ENCODE data around the gene ATP6V1B1.

Gene ATP6V1B1

DNA sequence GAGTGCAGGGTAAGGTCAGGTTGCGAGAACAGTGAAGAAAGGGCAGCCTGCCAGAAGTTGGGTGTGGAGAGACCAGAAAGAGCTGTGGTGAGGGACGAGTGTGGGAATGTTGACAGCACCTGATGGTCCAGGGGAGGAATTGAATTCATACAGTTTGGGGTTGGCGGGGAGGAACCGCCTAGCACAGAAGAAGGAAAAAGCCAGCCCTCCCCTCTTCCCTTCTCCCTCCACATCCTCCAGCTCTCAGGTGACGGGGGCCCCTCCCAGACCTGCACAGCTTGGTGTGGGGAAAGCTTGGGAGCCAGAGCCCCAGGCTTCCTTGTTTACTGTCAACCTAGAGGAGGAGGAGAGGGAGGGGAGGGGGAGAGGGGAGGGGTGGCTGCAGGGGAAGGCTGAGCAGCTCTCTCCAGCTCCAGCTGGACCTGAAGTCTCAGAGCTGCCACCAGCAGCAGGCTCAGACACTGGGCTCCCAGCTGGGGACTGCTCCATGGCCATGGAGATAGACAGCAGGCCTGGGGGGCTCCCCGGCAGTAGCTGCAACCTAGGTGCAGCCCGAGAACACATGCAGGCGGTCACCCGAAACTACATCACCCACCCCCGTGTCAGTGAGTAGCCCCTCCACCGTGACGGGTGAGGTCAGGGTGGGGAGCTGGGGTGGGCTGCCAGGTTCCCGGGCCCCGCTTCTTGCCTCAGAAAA is at the start of gene ATP6V1B1:
Gene ATP6V1B1, plus strand, starts transcription at position 433 of the 697 bp plus-strand sequence. Its CDS starts 55 bp downstream, at position 488.
- intact Hi-C loops (cut with DNase I), result no loop called here
- peak in 3 of 42 donors; percentile 1 to 18 (median 9) for DNase-seq

DNA sequence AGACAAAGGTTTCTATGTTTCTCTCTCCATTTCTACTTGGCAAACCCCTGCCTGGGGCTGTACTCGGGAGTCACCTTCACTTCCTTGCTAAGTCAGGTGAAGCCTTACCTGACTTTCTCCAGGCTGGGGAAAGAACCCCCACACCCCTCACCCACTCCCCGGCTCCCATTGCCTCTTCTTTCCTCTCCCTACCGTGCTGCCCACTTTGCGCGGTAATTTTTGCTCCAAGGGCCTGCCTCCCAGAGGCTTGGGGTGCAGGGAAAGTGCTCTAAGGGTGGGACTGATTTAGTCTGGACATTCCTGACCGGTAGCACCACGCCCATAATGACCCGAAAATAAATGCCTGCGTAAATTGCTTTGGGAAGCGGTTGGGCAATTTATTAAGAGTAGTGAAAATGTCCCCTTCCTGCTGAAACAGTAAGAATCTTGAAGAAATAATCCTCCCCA is 49.1 kb upstream of the ATP6V1B1 start:
- no peak for DNase-seq
- intact Hi-C loops (cut with DNase I), result no loop called here

DNA sequence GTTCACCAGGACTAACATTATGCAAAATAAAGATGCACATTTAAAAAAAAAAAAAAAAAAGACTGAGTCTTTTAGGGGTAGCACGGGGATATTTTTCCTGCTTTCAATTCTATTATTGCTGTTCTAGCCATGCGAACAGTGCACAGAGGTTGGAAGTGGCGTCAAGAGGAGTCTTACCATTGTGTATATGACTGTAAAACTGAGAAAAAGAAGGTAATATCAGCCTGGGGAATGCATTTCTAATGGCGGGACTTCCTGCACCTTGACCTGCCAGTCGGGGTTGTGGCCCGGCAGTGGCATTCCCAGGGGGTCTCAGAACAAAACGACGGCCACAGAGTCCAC is 48.5 kb upstream of the ATP6V1B1 start:
- no peak for DNase-seq

DNA sequence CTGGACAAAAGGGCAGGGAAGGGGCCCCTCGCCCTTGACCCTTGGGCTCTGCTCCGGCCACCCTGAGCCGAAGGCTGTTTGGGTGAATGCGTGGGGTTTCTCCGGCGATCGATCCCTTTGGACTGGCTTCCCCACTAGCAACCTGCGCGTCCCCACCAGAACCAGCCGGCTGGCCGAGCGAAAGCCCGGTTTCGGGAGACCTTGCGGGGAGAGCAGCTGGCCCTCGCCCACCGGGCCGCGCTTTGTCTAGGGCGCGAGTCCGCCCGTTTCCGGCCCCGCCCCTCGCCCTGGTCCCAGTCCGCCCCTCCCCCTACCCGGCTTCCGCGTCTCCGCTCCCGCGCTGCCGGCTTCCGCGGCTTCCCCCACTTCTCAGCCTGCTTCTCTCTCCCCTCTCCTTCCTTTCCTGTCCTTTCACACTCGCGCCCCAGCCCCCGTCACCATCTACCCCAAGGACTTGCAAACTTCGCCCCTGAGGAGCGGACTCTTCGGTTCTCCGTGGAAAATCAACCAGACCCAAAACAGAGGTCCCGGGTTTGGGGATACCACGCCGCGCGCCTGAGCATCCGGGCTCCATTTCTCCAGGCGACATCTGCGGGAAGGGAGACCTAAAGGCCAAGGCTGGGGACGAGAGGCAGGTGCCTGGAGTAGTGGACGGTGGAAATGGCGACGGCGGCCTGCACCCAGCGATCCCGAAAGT is 48.0 kb upstream of the ATP6V1B1 start:
- peak in 8 of 42 donors; percentile 15 to 63 (median 25) for DNase-seq
- intact Hi-C loops (cut with DNase I), result no loop called here

More for the DNA sequence above, 48.5 kb upstream of the ATP6V1B1 start:
- intact Hi-C loops (cut with DNase I), result no loop called here

DNA sequence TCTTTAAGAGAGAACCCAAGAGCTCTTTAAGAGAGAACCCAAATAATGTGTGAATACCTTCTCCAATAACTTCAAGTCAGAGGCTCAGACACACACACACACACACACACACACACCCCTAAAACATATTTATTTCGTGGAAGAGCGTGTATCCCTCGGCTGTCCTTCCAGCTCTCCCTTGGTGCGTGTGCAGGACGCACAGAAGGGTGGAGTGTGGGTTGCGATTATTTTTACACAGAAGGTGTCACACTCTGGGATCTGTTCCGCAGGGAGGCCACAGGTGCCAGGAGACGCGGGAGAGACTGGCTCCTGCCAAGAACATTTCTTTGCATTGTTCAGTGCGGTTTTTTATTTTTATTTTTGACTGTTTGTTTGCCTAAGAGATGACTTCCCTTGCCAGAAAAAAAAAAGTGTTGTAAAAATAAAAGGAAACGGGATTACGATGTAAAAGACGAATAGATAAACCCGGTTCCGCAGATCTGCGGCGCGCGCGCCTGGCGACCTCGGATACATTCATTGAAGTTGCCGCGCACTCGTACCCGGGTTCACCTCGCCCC is 47.3 kb upstream of the ATP6V1B1 start:
- peak in 1 of 42 donors; percentile 34 for DNase-seq
- intact Hi-C loops (cut with DNase I), result no loop called here

DNA sequence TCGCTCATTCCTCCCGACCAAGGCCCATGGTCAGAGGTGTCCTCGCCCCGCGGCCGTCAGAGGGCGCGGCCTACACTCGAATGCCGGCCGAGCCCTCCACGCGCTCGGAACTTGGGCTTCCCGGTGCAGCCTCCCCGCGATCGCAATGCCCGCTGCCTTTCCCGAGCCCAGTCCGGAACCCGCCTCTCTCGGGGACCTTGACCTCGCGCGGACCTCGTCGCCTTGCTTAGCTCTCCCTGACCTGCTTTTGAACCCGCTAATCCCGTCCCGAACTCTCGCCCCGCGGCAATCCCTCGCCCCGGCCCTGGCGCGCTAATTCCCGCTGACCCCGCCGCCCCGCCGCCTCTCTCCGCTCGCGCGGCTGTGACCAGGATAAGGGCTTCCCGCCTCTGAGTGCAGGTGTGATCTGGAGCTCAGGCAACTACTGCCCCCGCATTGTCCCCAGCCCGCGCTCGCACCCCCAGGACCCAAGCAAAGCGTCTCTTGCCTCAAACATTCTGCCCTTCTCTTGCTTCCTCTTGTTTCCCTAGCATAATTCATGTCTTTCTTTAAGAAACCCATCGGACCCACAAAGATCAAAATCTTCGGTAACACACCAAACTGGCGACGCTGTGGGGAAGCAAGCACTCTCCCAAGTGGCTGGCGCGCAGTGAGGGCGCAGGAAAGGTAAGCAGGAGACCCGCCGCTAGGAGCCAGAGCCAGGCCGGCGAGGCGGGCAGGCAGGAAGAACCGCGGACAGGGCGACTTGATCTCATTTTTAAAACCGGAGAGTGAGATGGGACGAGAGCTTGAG is 46.6 kb upstream of the ATP6V1B1 start:
- intact Hi-C loops (cut with DNase I), result no loop called here

DNA sequence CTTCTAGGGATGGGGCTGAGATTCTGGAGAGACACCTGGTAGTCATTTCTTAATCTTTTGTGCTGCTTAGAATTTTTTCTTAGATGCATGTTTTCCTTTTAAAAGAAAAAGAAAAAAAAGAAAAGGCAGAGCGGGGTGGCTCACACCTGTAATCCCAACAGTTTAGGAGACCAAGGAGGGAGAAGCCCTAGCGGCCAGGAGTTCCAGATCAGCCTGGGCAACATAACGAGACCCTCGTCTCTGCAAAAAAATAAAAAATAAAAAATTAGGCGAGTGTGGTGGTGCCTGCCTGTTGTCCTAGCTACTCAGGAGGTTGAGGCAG is 46.0 kb upstream of the ATP6V1B1 start:
- intact Hi-C loops (cut with DNase I), result no loop called here

More for the DNA sequence above, 46.6 kb upstream of the ATP6V1B1 start:
- DNase-seq, result peak in 1 of 42 donors; percentile 14

DNA sequence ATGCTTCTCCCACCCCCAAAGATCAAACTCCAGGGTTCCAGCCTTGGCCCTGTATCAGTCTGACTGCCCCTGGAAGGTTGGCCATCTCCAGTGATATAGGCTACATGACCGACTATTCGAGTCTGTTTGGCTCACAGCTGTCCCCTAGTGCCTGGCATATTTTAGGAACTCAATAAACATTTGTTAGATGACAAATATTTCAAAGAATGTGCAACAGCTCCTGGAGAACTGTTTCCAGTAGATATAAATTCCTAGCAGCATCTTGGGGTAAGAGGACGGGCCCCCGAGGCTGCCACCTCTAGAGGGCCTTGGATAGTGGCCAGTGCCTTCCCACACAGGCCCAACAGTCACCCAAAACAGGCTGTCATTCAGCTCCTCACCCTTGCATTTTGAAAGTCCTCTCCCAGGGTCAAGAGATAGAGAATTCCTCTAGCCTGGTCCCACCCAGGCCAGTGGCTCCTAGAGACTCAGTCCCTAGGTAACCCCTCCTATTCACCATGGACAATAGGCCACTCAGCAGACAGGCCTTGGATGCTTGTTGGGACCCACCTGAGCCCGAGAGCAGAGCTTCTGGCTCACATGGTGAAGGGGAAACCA is 45.1 kb upstream of the ATP6V1B1 start:
- intact Hi-C loops (cut with DNase I), result no loop called here
- no peak for DNase-seq

More for the DNA sequence above, 46.0 kb upstream of the ATP6V1B1 start:
- no peak for DNase-seq

DNA sequence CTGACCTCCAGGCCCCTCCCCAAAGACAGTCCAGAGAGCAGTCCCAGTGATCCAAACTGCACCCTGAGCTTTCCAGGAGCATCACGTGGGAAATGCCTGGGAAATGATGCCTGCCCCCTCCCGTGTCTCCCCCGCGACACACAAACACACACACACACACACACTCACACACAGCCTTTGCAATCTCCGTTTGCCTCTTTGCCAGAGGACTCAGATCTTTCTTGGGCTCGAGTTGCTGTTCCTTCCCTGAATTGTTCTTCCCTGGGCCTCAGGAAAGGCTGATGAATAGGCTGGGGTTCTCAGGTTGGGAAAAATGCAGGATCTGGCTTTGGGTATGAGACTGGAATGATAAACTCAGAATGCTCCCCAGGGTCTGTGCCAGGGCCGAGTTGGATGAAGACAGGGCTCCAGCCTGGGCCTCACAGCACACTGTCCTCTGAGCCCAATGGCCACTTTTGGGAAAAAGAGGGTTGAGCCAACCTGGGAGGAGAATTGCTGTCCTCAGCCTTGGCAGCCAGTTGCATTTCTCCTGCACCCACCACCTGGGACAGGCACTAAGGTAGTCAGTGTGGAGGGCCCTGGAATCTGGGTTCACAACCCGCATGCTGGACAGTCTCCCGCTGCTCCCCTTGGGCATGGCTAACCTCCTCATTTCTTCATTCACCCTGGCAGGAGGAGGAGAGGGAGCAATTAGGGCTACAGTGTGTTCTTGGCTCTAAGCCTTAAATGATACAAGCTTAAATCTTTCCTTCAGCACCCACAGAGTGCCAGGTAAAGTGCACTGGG is 43.9 kb upstream of the ATP6V1B1 start:
- intact Hi-C loops (cut with DNase I), result no loop called here
- peak in 1 of 42 donors; percentile 26 for DNase-seq

DNA sequence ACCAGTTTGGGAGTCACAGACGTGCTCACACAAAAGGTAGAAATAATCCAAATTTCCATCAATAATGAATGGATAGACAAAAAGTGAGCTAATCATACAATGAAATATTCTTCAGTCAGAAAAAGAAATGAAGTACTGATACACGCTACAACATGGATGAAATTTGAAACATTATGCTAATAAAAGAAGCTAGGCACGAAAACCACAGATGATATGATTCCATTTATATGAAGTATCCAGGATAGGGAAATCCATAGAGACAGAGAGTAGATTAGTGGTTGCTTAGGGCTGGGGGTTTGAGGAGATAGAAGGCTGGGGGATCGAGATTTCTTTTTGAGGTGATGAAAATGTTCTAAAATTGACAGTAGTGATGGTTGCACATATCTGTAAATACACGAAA is 43.0 kb upstream of the ATP6V1B1 start:
- intact Hi-C loops (cut with DNase I), result no loop called here
- no peak for DNase-seq

DNA sequence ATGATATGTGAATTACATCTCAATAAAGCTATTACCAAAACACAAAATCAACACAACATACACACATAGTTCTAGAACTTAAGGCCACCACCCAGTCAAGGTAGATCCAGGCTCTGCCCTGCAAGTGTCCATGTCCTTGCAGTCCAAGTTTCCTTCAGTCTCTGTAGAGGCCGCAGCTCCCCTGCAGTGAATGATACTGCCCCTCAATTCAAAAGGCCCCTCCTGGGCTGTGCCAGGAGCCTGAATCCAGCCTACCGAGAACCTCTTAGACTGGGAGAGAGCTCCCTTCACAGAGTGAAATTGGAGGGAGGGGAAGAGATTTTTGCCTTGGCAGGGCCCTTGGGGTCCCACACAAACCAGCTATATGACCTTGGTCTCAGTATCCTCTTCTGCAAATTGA is 42.5 kb upstream of the ATP6V1B1 start:
- intact Hi-C loops (cut with DNase I), result no loop called here
- DNase-seq, result no peak

DNA sequence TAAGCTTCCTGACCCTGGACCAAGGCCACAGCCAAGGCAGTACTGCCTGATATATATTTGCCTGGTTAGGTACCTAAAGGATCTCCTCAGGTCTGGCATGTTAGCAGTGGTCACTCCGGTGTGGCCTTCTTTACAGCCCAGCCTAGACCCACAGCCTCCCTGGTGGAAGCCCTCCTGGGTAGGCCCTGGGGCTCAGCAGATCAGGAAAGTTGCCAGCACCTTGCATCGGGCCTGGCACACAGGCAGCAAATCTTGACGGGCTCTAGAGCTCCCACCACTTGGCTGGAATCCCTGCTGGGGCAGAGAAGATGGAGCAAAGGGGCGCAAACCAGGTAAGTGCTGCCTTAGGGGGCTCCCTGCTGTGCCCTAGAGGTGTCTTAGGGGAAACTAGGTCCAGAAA is 40.9 kb upstream of the ATP6V1B1 start:
- DNase-seq, result no peak
- intact Hi-C loops (cut with DNase I), result no loop called here

DNA sequence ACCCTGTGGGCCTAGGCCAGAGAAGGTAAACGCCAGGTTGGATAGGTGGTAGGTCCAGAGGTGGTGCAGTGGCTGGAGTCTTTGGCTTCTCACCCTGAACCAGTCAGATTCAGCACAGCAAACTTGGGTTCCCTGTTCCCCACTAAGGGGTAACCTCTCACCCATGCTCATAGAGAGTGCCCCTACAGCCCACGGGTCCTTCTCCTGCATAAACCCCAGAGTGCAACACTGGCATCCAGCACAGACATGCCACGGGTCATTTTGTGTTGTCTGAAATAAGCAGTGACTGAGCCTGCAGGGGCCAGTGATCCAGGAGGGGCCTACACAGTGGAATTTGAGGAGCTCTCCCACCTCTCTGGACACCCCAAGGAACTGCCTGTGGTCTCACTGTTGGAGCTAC is 40.5 kb upstream of the ATP6V1B1 start:
- intact Hi-C loops (cut with DNase I), result no loop called here
- no peak for DNase-seq

DNA sequence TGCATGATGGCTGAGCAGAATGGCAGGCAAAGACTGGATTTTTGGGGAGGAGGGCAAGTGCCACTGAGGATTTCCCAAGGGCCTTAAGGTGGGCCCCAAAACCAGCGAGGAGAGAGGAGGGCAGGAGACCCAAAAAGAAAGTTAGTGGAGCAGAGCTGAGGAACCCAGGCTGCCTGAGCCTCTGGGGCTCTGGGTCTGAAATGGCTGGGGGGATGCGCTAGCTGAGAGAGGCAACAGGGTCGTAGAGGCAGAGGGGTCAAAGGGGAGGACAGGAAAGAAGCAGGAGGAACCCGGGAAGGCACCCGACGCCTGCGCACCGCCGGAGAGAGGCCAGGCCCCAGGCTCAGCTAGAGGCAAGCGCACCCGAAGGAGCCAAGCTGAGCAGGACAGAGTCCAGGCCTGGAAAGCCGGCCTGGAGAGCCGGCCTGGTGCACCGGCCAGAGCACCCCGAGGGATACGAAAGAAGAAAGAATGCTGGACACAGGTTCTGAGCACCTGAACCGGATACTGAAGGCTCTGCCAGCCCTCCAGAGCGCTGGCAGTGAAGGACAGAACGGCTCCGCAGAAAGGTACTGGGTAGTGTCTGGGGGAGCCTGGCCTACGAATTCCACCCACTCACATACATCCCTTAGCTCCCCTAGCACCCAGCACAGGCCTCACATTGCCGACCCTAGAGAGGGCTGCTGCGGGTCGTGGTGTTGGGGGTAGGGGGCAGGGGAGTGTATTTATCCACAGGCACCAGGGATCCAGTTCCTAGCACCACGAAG is 39.5 kb upstream of the ATP6V1B1 start:
- DNase-seq, result peak in 1 of 42 donors; percentile 20

DNA sequence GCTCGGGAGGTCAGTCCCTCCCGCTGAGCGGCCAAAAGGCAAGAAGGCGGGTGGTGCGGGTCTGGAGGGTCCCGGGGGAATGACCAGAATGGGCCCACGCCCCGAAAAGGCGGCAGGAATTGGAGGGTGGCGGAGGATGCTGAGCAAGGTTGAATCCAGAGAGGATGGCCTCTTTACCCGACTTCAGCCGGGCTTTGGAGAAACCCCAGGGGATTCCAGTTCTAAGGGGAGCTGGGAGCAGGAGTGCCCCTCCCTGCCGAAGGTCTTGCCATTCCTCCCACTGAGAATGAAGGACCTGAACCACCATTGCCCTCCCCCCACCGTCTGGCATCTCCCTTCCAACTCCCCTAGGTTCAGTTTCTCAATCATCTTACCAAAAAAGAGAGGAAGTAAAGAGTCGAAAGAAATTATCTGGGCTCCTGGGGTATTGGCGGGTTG is 38.9 kb upstream of the ATP6V1B1 start:
- DNase-seq, result no peak
- intact Hi-C loops (cut with DNase I), result no loop called here

More for the DNA sequence above, 39.5 kb upstream of the ATP6V1B1 start:
- intact Hi-C loops (cut with DNase I), result no loop called here

DNA sequence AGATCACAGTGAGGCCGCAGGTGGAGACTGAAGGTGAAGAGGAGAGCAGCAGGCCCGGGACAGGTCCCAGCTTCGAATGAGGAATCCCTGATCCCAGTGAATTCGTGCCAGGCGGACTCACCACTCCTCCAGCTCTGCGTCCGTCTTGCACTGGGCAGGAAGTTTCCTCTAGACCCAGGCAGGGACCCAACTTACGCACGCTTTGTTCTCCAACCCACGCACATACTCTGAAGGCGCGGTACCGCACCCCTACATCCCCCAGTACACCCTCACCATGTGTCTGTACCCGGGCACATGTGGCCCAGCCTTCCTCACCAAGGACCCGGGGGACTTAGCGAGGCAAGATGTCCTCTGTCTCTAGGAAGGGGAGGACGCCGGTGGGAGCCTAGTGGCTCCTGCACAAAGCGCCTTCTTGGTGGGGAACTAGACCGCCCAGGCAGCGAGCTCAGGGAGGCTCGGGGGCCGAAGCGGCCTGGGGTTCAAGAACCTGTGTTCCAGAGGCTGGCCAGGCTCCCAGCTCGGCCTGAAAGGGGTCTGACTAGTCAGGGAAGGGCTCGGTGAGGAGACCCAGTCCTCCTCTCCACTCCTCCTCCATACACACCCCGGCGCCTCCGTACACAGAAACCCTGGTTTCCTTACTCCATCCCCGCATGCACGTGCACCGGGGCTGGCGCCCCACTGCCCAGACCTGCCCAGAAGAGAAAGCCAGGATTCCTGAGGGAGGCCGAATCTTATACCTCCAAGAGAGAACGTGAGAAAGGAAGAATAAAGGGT is 38.3 kb upstream of the ATP6V1B1 start:
- intact Hi-C loops (cut with DNase I), result no loop called here
- peak in 1 of 42 donors; percentile 15 for DNase-seq

DNA sequence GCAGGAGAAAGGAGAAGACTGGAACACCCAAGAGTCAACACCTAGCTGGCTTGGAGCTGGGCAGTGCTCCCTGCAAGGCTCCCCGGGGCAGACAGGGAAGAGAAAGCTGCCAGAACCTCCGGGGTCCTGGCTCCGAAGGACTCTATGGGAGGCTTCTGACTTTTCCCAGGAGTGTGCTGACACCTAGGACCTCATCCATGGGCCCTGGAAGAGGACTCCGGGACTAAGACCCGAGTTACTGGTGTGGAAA is 37.8 kb upstream of the ATP6V1B1 start:
- no peak for DNase-seq
- intact Hi-C loops (cut with DNase I), result no loop called here
